Measurements from ENCODE around the gene BOK.
"Not testable (repeated sequence)": the region's sequence is repeated elsewhere in the genome, so short reads cannot be mapped to it uniquely, and the experiment has no call there.

DNA sequence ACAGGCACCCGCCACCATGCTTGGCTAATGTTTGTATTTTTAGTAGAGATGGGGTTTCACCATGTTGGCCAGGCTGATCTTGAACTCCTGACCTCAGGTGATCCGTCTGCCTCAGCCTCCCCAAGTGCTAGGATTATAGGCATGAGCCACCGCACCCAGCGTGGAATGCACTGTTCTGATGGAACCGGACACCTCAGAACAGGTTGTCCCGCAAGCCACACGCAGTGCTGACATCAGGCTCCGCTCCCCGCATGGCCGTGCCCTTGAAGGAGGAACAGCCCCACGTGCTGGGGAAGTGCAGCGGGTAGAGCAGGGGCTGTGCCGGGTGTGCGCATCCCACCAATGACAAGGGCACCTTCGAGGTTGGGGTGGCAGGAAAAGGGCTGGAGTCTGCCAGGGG lies 8.7 kb downstream of the BOK start:
- not testable (repeated sequence) for TF ChIP-seq CTCF (IDR thresholded peaks at IDR 0.05; ENCODE audit: poor library complexity, severe bottlenecking); EZH2 (IDR thresholded peaks at IDR 0.05; ENCODE audit: borderline replicate concordance, insufficient read depth, low read length, poor library complexity, severe bottlenecking); MXI1 (conservative IDR thresholded peaks at IDR 0.05; ENCODE audit: poor library complexity, severe bottlenecking); POLR2AphosphoS5 (IDR thresholded peaks at IDR 0.05); RAD21 (conservative IDR thresholded peaks at IDR 0.05)

Measured in neural cell (in vitro differentiated cells).